HG02623 (cell line): ENCODE results near the gene C13orf46.
"Not testable (repeated sequence)": the region's sequence is repeated elsewhere in the genome, so short reads cannot be mapped to it uniquely, and the experiment has no call there.

Experiments used
- ATAC-seq: cut with Tn5 transposase; IDR thresholded peaks from one replicate; pipeline ENCODE4 v1.9.1; 2021; ENCODE audit warnings: moderate library complexity; ENCODE audit not compliant: unreplicated experiment

C13orf46 gene

GRCh38 chr13:113973218-113974164, at the start of gene C13orf46:
C13orf46 (minus strand) TSS chr13:113974076; CDS start chr13:113973997, 79 bp downstream.
- ATAC-seq = no peak

- no peak for ATAC-seq
Observed at GRCh38 chr13:114022876-114023275, 49.0 kb upstream of the C13orf46 start.

- ATAC-seq = no peak
Observed at GRCh38 chr13:114022309-114022669, 48.4 kb upstream of the C13orf46 start.

GRCh38 chr13:114021464-114022308, 47.8 kb upstream of the C13orf46 start:
- no peak for ATAC-seq

GRCh38 chr13:114020750-114021463, 47.0 kb upstream of the C13orf46 start:
- ATAC-seq = no peak

- ATAC-seq = not testable (repeated sequence)
Observed at GRCh38 chr13:114020134-114020533, 46.3 kb upstream of the C13orf46 start.

GRCh38 chr13:114019367-114019766, 45.5 kb upstream of the C13orf46 start:
- no peak for ATAC-seq

GRCh38 chr13:114018461-114019055, 44.7 kb upstream of the C13orf46 start:
- ATAC-seq = no peak

- ATAC-seq = no peak
Observed at GRCh38 chr13:114017966-114018365, 44.1 kb upstream of the C13orf46 start.

GRCh38 chr13:114017028-114017630, 43.3 kb upstream of the C13orf46 start:
- no peak for ATAC-seq

GRCh38 chr13:114016321-114017027, 42.6 kb upstream of the C13orf46 start:
- no peak for ATAC-seq

- ATAC-seq = no peak
Observed at GRCh38 chr13:114015969-114016295, 42.1 kb upstream of the C13orf46 start.

- no peak for ATAC-seq
Observed at GRCh38 chr13:114015111-114015968, 41.5 kb upstream of the C13orf46 start.

GRCh38 chr13:114013952-114014629, 40.2 kb upstream of the C13orf46 start:
- ATAC-seq = no peak

- ATAC-seq = no peak
Observed at GRCh38 chr13:114013336-114013735, 39.5 kb upstream of the C13orf46 start.

GRCh38 chr13:114012921-114013320, 39.0 kb upstream of the C13orf46 start:
- ATAC-seq = no peak

GRCh38 chr13:114012141-114012540, 38.3 kb upstream of the C13orf46 start:
- no peak for ATAC-seq

GRCh38 chr13:114011226-114011625, 37.4 kb upstream of the C13orf46 start:
- no peak for ATAC-seq
